ENCODE results near the gene CLVS2. TPM values are rescaled to one million over a fixed set of nuclear protein-coding genes. Genes with fewer than 3 reads are reported as not detected.

Gene CLVS2
- total RNA-seq (2014; rRNA removed; shearing (Covaris generic)) = 0.27 and 0.66 TPM in 2 replicates
- 0.08 and 0.14 TPM in 2 replicates for polyA plus RNA-seq (2016; fragmentation: Nextera tagmentation; extraction: Ambion mirVana)
- long read RNA-seq = 0 reads

DNA sequence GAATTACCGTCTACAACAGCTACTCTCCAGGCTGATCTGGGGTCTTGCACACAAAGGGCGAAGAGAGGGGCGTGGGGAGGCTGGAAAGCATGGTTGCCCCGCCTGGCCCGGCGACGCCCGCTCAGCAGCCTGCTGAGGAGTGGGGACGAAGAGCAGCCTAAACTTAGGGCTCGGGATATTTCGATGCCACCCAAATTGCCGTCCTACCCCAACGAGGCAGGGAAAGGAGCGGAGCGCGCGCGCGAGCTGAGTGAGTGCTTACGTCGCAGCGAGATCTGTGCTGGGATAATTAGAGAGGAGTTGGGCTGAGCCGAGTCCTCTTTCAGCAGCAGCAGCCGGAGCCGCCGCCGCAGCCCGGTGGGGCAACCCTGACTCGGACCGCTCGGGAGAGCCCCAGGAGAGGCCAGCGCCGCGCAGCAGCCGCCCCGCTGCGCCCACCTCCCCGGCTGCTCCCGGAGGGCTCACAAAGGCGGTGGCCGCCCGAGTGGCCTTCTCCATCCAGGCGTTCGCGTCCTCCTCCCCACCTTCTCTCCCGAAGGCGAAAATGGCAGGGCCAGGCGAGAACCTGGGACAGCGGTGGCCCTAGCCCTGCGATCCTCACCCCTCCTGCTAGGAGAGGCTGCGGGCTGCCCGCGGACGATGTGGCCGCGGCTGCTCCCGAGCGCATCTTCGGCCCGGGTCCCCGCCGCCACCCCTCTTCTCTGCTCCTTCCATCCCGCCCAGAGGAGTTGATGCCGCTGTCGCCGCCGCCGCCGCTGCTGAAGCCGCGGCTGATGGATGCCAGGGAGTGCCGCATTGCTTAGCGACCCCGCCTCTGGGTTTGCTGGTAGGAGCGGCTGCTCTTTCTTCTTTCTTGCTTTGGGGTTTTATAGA, at the start of gene CLVS2:
Gene CLVS2 (plus strand): TSS at position 315 of the 873 bp plus-strand sequence. CDS start 1,543 bp downstream, outside the sequence.
- no peaks in the 10 kb centered on the region for H3K9me2 ChIP-seq (ENCODE audit: insufficient read depth)
- H3K4me2 ChIP-seq = peak within 1 kb of the TSS; percentile 76
- H3K27me3 ChIP-seq (ENCODE audit: insufficient read depth) = peaks cover 75% of the 10 kb centered on the region
- H3K4me3 ChIP-seq = peak within 1 kb of the TSS; percentile 61
- Mint-ChIP-seq H3K36me3 (ENCODE audit: low read depth) (no peaks in the 10 kb centered on the region), H3K27ac (no peak within 1 kb of the TSS), H3K27me3 (ENCODE audit: insufficient read depth, low read depth, poor library complexity) (peaks cover 28% of the 10 kb centered on the region), H3K9me3 (no peaks in the 10 kb centered on the region), H3K4me1 (peaks cover 11% of the 10 kb centered on the region), H3K4me3 (peak within 1 kb of the TSS; percentile 82)
- no peaks in the 10 kb centered on the region for H3F3A ChIP-seq (replicated peaks; ENCODE audit: low read depth)
- no peaks in the 10 kb centered on the region for H4K20me1 ChIP-seq (replicated peaks; ENCODE audit: insufficient read depth)
- peak; percentile 93 for ATAC-seq
- DNase-seq (ENCODE audit: low spot score) = peak; percentile 89
- H3K27ac ChIP-seq (ENCODE audit: low read depth) = no peak within 1 kb of the TSS
- H3K79me2 ChIP-seq (replicated peaks; ENCODE audit: insufficient read depth) = no peaks in the 10 kb centered on the region
- H3K36me3 ChIP-seq (ENCODE audit: insufficient read depth) = no peaks in the 10 kb centered on the region
- H2AFZ ChIP-seq = peak within 1 kb of the TSS; percentile 85
- TF ChIP-seq NANOG (IDR thresholded peaks at IDR 0.05; ENCODE audit: borderline replicate concordance) = no peak
- TF ChIP-seq JUNB (IDR thresholded peaks at IDR 0.05; ENCODE audit: unreplicated experiment) = peak; percentile 6
- no peak for TF ChIP-seq ZNF331 (CRISPR knock-in tag; IDR thresholded peaks at IDR 0.05; ENCODE audit: low read depth)
- TF ChIP-seq STAT1 (IDR thresholded peaks at IDR 0.05; ENCODE audit: unreplicated experiment) = no peak
- no peak for TF ChIP-seq EZH2phosphoT487 (IDR thresholded peaks at IDR 0.05; ENCODE audit: unreplicated experiment)
- peak; percentile 55 for TF ChIP-seq EZH2 (IDR thresholded peaks at IDR 0.05; ENCODE audit: low read depth, unreplicated experiment)
- no peak for TF ChIP-seq ZNF462 (CRISPR knock-in tag; IDR thresholded peaks at IDR 0.05)
- no peak for TF ChIP-seq CREB1 (CRISPR knock-in tag; IDR thresholded peaks at IDR 0.05; ENCODE audit: low read depth)
- TF ChIP-seq, protein P1, sequence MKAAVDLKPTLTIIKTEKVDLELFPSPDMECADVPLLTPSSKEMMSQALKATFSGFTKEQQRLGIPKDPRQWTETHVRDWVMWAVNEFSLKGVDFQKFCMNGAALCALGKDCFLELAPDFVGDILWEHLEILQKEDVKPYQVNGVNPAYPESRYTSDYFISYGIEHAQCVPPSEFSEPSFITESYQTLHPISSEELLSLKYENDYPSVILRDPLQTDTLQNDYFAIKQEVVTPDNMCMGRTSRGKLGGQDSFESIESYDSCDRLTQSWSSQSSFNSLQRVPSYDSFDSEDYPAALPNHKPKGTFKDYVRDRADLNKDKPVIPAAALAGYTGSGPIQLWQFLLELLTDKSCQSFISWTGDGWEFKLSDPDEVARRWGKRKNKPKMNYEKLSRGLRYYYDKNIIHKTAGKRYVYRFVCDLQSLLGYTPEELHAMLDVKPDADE (IDR thresholded peaks at IDR 0.05) = no peak
- H3K4me1 ChIP-seq (ENCODE audit: insufficient read depth) = peaks cover 8% of the 10 kb centered on the region; the same call in 1 of the 2 replicates

Data from GM23338 (cell line).